ENCODE data around the gene CES3. TPM values are rescaled to one million over a fixed set of nuclear protein-coding genes. Genes with fewer than 3 reads are reported as not detected.

CES3 gene
- total and polyA plus RNA-seq, 2 donors (not counting 3 experiments of a cell fraction or from before 2014, with no cell fraction given), result 0.10 TPM; not detected in 1

GRCh38 chr16:66968847-66969246 is 7.8 kb downstream of the CES3 start:
- Histone ChIP-seq H3K9ac (replicated peaks; ENCODE audit: extremely low read depth, insufficient read depth, low read length) (no peak overlapping the region), H3K4me3 (replicated peaks in 1 of 3; ENCODE audit: insufficient read depth in 1 of 3, low read depth in 1 of 3, low read length in 3 of 3) (no peak overlapping the region), H3K27me3 (ENCODE audit: control insufficient read depth in 2 of 2, insufficient read depth in 2 of 2, low read length in 2 of 2) (peaks cover 2 to 5% of the 10 kb centered on the region in 2 experiments), H3K79me2 (ENCODE audit: control insufficient read depth, insufficient read depth, low read length) (no peaks in the 10 kb centered on the region), H3K9me1 (replicated peaks; ENCODE audit: control insufficient read depth, extremely low read depth, insufficient read depth, low read length) (no peaks in the 10 kb centered on the region), H3K9me3 (replicated peaks; ENCODE audit: control insufficient read depth, insufficient read depth, low read length) (no peaks in the 10 kb centered on the region), H2AFZ (ENCODE audit: low read depth, low read length) (no peak overlapping the region), H3K4me1 (ENCODE audit: control insufficient read depth, extremely low read depth, insufficient read depth, low read length) (no peaks in the 10 kb centered on the region), H3K27ac (ENCODE audit: insufficient read depth, low read depth, low read length) (no peak overlapping the region), H3K4me2 (ENCODE audit: insufficient read depth, low read length) (no peak overlapping the region), H4K20me1 (replicated peaks; ENCODE audit: control insufficient read depth, extremely low read depth, insufficient read depth, low read length) (no peaks in the 10 kb centered on the region), H3K36me3 (ENCODE audit: control insufficient read depth in 2 of 2, extremely low read depth in 1 of 2, insufficient read depth in 2 of 2, low read length in 2 of 2) (no peaks in the 10 kb centered on the region)
- no TSS peak for BruUV-seq (replicated peaks)
- no peak for DNase-seq (ENCODE audit: low read depth, low spot score)
- CTCF ChIA-PET, result interaction anchor here (0.7 to 2.2 kb wide), 2 partner anchors 15 to 218 kb away, joined by 3 to 10 read pairs; no protein-coding TSS in a partner anchor
- dilution Hi-C loops (cut with MboI; ENCODE audit: extremely low pct_ligation_motif_present, low sequenced_read_pairs) (no loop called here), intact Hi-C loops (cut with micrococcal nuclease) (no loop called here)
- FAIRE-seq, result no peak
- TF ChIP-seq GATA2 (IDR thresholded peaks at IDR 0.05; ENCODE audit: insufficient read depth, insufficient read length, low read depth, low read length) (no peak), FOS (IDR thresholded peaks at IDR 0.05; ENCODE audit: borderline replicate concordance, insufficient read depth, low read length) (no peak), JUN (IDR thresholded peaks at IDR 0.05; ENCODE audit: borderline replicate concordance, insufficient read depth, insufficient read length, low read depth) (no peak), MYC (IDR thresholded peaks at IDR 0.05; ENCODE audit: low read depth, low read length) (no peak), POLR2AphosphoS5 (IDR thresholded peaks at IDR 0.05; ENCODE audit: insufficient read depth, low read depth, low read length) (no peak), EZH2 (IDR thresholded peaks at IDR 0.05; ENCODE audit: borderline replicate concordance, low read depth, low read length, severe bottlenecking) (no peak), CTCF (IDR thresholded peaks at IDR 0.05; ENCODE audit: extremely low read depth in 1 of 2, insufficient read depth in 1 of 2, low read depth in 1 of 2, low read length in 2 of 2) (no peak)
- POLR2A ChIA-PET, result no interaction called here

Data from endothelial cell of umbilical vein (primary cell).